Left renal pelvis (tissue), 4 donors: Measurements from ENCODE around the gene SRRM5. TPM values are rescaled to one million over a fixed set of nuclear protein-coding genes. Genes with fewer than 3 reads are reported as not detected.
"Not testable (repeated sequence)": the region's sequence is repeated elsewhere in the genome, so short reads cannot be mapped to it uniquely, and the experiment has no call there.

Experiments used
- DNase-seq, 4 donors: peaks; one replicate each; pipeline ENCODE4 v3.0.0-alpha.2; 2013; ENCODE audit warnings: low read depth in 4 of 4, low spot score in 3 of 4
- polyA plus RNA-seq, 4 donors: library from polyadenylated mRNA; unstranded; fragments of 120-200 nt; gene quantifications; one replicate each; pipeline ENCODE4 v1.2.1, GENCODE V29; 2013; ENCODE audit not compliant: insufficient read length in 4 of 4

The SRRM5 gene
- 1 to 10 TPM in 2 of 4 donors, under 1 TPM in 2; 0.41 to 2.3 (median 1.2) TPM for polyA plus RNA-seq

GRCh38 chr19:43611788-43612187 is at the start of gene SRRM5:
Gene SRRM5, plus strand, starts transcription at chr19:43612088. Its CDS starts 34 bp downstream, at chr19:43612122.
- DNase-seq: no peak

- no peak for DNase-seq
Measured at GRCh38 chr19:43562226-43562697, 49.6 kb upstream of the SRRM5 start.

GRCh38 chr19:43562698-43563241 is 49.1 kb upstream of the SRRM5 start:
- DNase-seq: no peak

- no peak for DNase-seq
Measured at GRCh38 chr19:43563816-43564457, 48.0 kb upstream of the SRRM5 start.

GRCh38 chr19:43564800-43565199 is 47.1 kb upstream of the SRRM5 start:
- DNase-seq: no peak

GRCh38 chr19:43569657-43570056 is 42.2 kb upstream of the SRRM5 start:
- no peak for DNase-seq

- DNase-seq: no peak
Measured at GRCh38 chr19:43570174-43570791, 41.6 kb upstream of the SRRM5 start.

GRCh38 chr19:43572171-43572588 is 39.7 kb upstream of the SRRM5 start:
- DNase-seq: no peak

- DNase-seq: no peak
Measured at GRCh38 chr19:43574424-43575155, 37.3 kb upstream of the SRRM5 start.

GRCh38 chr19:43575156-43575950 is 36.5 kb upstream of the SRRM5 start, which contains the start of the genes PINLYP and XRCC1:
Gene PINLYP, plus strand, starts transcription at chr19:43575801. Its CDS starts 1,391 bp downstream, at chr19:43577192.
Gene XRCC1, minus strand, starts transcription at chr19:43575527. Its CDS starts 69 bp downstream, at chr19:43575458.
- DNase-seq: peak; percentile 97 to 98 (median 98)

- DNase-seq: no peak
Measured at GRCh38 chr19:43575955-43576878, 35.7 kb upstream of the SRRM5 start.

- no peak for DNase-seq
Measured at GRCh38 chr19:43578787-43579186, 33.1 kb upstream of the SRRM5 start.

GRCh38 chr19:43581467-43581866 is 30.4 kb upstream of the SRRM5 start:
- no peak for DNase-seq

GRCh38 chr19:43582495-43582894 is 29.4 kb upstream of the SRRM5 start:
- DNase-seq: no peak

- DNase-seq: no peak
Measured at GRCh38 chr19:43584484-43584883, 27.4 kb upstream of the SRRM5 start.

- DNase-seq: no peak
Measured at GRCh38 chr19:43586346-43586745, 25.5 kb upstream of the SRRM5 start.

GRCh38 chr19:43587029-43587428 is 24.9 kb upstream of the SRRM5 start:
- DNase-seq: not testable (repeated sequence)

- no peak for DNase-seq
Measured at GRCh38 chr19:43589277-43589676, 22.6 kb upstream of the SRRM5 start.

GRCh38 chr19:43589678-43590077 is 22.2 kb upstream of the SRRM5 start:
- DNase-seq: no peak
